VCaP (cell line): ENCODE measurements around the gene WNK2.
A peak's percentile ranks its signal among the peaks of the same experiment; 100 is the strongest.

Experiments used
- H3K27ac ChIP-seq: fragments of 450-650 bp; 2 replicates; pipeline ENCODE4 v1.5.1; 2017
- CTCF ChIP-seq: fragments of 450-650 bp; conservative IDR thresholded peaks from 2 replicates; pipeline ENCODE4 v1.5.1; 2017; ENCODE audit warnings: mild to moderate bottlenecking, moderate library complexity

Gene WNK2

GRCh38 chr9:93230185-93230584 is 46.2 kb downstream of the WNK2 start:
- no peak for TF ChIP-seq CTCF
- 0 out of 2 replicates have a peak overlapping the region, but pooled peaks have one; percentile 22 for H3K27ac ChIP-seq

GRCh38 chr9:93230601-93231000 is 46.7 kb downstream of the WNK2 start:
- no peak for TF ChIP-seq CTCF
- H3K27ac ChIP-seq: peak overlapping the region; percentile 22

GRCh38 chr9:93231121-93231694 is 47.3 kb downstream of the WNK2 start:
- no peak for TF ChIP-seq CTCF
- peak overlapping the region; percentile 22 for H3K27ac ChIP-seq

- no peak for TF ChIP-seq CTCF
- peak overlapping the region; percentile 36; the same call in 1 of the 2 replicates for H3K27ac ChIP-seq
These were observed 47.8 kb downstream of the WNK2 start for GRCh38 chr9:93231716-93232115.

- peak overlapping the region; percentile 36 for H3K27ac ChIP-seq
- no peak for TF ChIP-seq CTCF
These were observed 48.5 kb downstream of the WNK2 start for GRCh38 chr9:93232388-93232960.

- H3K27ac ChIP-seq: peak overlapping the region; percentile 36
- TF ChIP-seq CTCF: no peak
These were observed 49.1 kb downstream of the WNK2 start for GRCh38 chr9:93233033-93233432.

GRCh38 chr9:93234600-93234999 is 50.7 kb downstream of the WNK2 start:
- TF ChIP-seq CTCF: no peak
- H3K27ac ChIP-seq: no peak overlapping the region
